GM12873 (cell line): ENCODE data around the gene TMEM18.

ENCODE experiments used
- CTCF ChIP-seq: IDR thresholded peaks from 2 replicates; pipeline ENCODE4 v1.5.1; 2012; ENCODE audit warnings: low read depth, mild to moderate bottlenecking, moderate library complexity, low read length, control low read depth; ENCODE audit not compliant: insufficient read depth; ENCODE audit errors: missing control alignments

The TMEM18 gene

GRCh38 chr2:625415-626333, 51.5 kb downstream of the TMEM18 start:
- TF ChIP-seq CTCF = no peak

GRCh38 chr2:624551-625347, 52.5 kb downstream of the TMEM18 start:
- TF ChIP-seq CTCF = no peak

- TF ChIP-seq CTCF = no peak
Measured at GRCh38 chr2:624096-624495, 53.1 kb downstream of the TMEM18 start.

GRCh38 chr2:623130-623922, 53.9 kb downstream of the TMEM18 start:
- TF ChIP-seq CTCF = no peak

GRCh38 chr2:622357-622756, 54.8 kb downstream of the TMEM18 start:
- no peak for TF ChIP-seq CTCF

GRCh38 chr2:621303-622099, 55.7 kb downstream of the TMEM18 start:
- TF ChIP-seq CTCF = no peak
